Mammary epithelial cell (primary cell): ENCODE data around the gene PLEKHF1.

ENCODE experiments used
- CTCF ChIP-seq, 2 donors: IDR thresholded peaks in 1 of 2; conservative IDR thresholded peaks in 1 of 2; 2 replicates each; pipeline ENCODE4 v1.5.1; 2011 to 2012; ENCODE audit warnings: inconsistent platforms in 2 of 2, low read length in 2 of 2, mild to moderate bottlenecking in 2 of 2, control low read depth in 1 of 2, low read depth in 1 of 2; ENCODE audit not compliant: insufficient read depth in 1 of 2; ENCODE audit errors: extremely low read depth in 1 of 2
- EZH2 ChIP-seq: IDR thresholded peaks from 2 replicates; pipeline ENCODE4 v1.6.1; 2012; ENCODE audit warnings: low read length, inconsistent platforms, borderline replicate concordance

- no peak for TF ChIP-seq CTCF (conservative IDR thresholded peaks at IDR 0.05 in 1 of 2, IDR thresholded peaks at IDR 0.05 in 1 of 2; ENCODE audit: extremely low read depth in 1 of 2, insufficient read depth in 1 of 2, low read depth in 1 of 2, low read length in 2 of 2)
- no peak for TF ChIP-seq EZH2
These were observed 3.0 kb upstream of the PLEKHF1 start for GRCh38 chr19:29662278-29662603.
